ENCODE data around the gene TMEM156. TPM values are rescaled to one million over a fixed set of nuclear protein-coding genes. Genes with fewer than 3 reads are reported as not detected.
"Not testable (repeated sequence)": the region's sequence is repeated elsewhere in the genome, so short reads cannot be mapped to it uniquely, and the experiment has no call there.

TMEM156 gene
- total RNA-seq, 4 donors from 2014 or later = not detected

- Histone ChIP-seq H3K9me3 (no peaks in the 10 kb centered on the region), H3K27ac (no peak overlapping the region), H3K4me3 (no peak overlapping the region), H3K4me1 (no peaks in the 10 kb centered on the region), H3K36me3 (no peaks in the 10 kb centered on the region), H3K27me3 (no peaks in the 10 kb centered on the region)
- intact Hi-C loops (cut with DNase I; ENCODE audit: low total_unique reads) = no loop called here
- TF ChIP-seq POLR2A (IDR thresholded peaks at IDR 0.05) (no peak), CTCF (IDR thresholded peaks at IDR 0.05 in 4 of 5, conservative IDR thresholded peaks at IDR 0.05 in 1 of 5) (no peak)
- DNase-seq (no peak), ATAC-seq (no peak)
- in situ Hi-C loops (cut with MboI; ENCODE audit: low sequenced_read_pairs in 4 of 4) = no loop called here
Observed at GRCh38 chr4:39021631-39022030, 10.6 kb downstream of the TMEM156 start.

- H3K4me1 ChIP-seq = no peaks in the 10 kb centered on the region
- ATAC-seq = no peak
- intact Hi-C loops (cut with DNase I; ENCODE audit: low total_unique reads) (no loop called here), in situ Hi-C loops (cut with MboI; ENCODE audit: low sequenced_read_pairs in 4 of 4) (no loop called here)
- H3K36me3 ChIP-seq = no peaks in the 10 kb centered on the region
- no peak for TF ChIP-seq CTCF (IDR thresholded peaks at IDR 0.05 in 4 of 5, conservative IDR thresholded peaks at IDR 0.05 in 1 of 5)
- no peak for TF ChIP-seq POLR2A (IDR thresholded peaks at IDR 0.05)
- no peaks in the 10 kb centered on the region for H3K9me3 ChIP-seq
- no peak for DNase-seq
- no peaks in the 10 kb centered on the region for H3K27me3 ChIP-seq
- H3K27ac ChIP-seq = no peak overlapping the region
- no peak overlapping the region for H3K4me3 ChIP-seq
Observed at GRCh38 chr4:39020130-39020529, 12.1 kb downstream of the TMEM156 start.

GRCh38 chr4:39014028-39014427 is 18.2 kb downstream of the TMEM156 start:
- Histone ChIP-seq H3K36me3 (no peaks in the 10 kb centered on the region), H3K4me3 (no peak overlapping the region), H3K27me3 (no peaks in the 10 kb centered on the region), H3K27ac (no peak overlapping the region), H3K9me3 (no peaks in the 10 kb centered on the region), H3K4me1 (no peaks in the 10 kb centered on the region)
- ATAC-seq (no peak), DNase-seq (no peak)
- intact Hi-C loops (cut with DNase I; ENCODE audit: low total_unique reads) = no loop called here
- in situ Hi-C loops (cut with MboI; ENCODE audit: low sequenced_read_pairs in 4 of 4) = no loop called here
- TF ChIP-seq POLR2A (IDR thresholded peaks at IDR 0.05) (no peak), CTCF (IDR thresholded peaks at IDR 0.05 in 4 of 5, conservative IDR thresholded peaks at IDR 0.05 in 1 of 5) (no peak)

- no peak for TF ChIP-seq POLR2A (IDR thresholded peaks at IDR 0.05)
- no peak for TF ChIP-seq CTCF (IDR thresholded peaks at IDR 0.05 in 4 of 5, conservative IDR thresholded peaks at IDR 0.05 in 1 of 5)
- Histone ChIP-seq H3K36me3 (no peaks in the 10 kb centered on the region), H3K9me3 (peaks cover 0 to 3% (median 0%) of the 10 kb centered on the region in 3 donors), H3K27me3 (no peaks in the 10 kb centered on the region), H3K27ac (no peak overlapping the region), H3K4me1 (no peaks in the 10 kb centered on the region), H3K4me3 (no peak overlapping the region)
- no peak for DNase-seq
- ATAC-seq = no peak
- intact Hi-C loops (cut with DNase I; ENCODE audit: low total_unique reads) = no loop called here
- in situ Hi-C loops (cut with MboI; ENCODE audit: low sequenced_read_pairs in 4 of 4) = no loop called here
Observed at GRCh38 chr4:39004758-39005157, 27.5 kb downstream of the TMEM156 start.

GRCh38 chr4:39002058-39002457 is 30.2 kb downstream of the TMEM156 start:
- in situ Hi-C loops (cut with MboI; ENCODE audit: low sequenced_read_pairs in 4 of 4); ATAC-seq; H3K4me1 ChIP-seq: not testable (repeated sequence)

More at GRCh38 chr4:39002058-39002457, 30.2 kb downstream of the TMEM156 start:
- intact Hi-C loops (cut with DNase I; ENCODE audit: low total_unique reads); H3K27ac ChIP-seq; H3K4me3 ChIP-seq; H3K36me3 ChIP-seq; DNase-seq; H3K27me3 ChIP-seq; H3K9me3 ChIP-seq: not testable (repeated sequence)

Measured in gastrocnemius medialis (tissue), 4 donors.